Omental fat pad (tissue), 4 donors: ENCODE measurements around the gene MINDY1. TPM values are rescaled to one million over a fixed set of nuclear protein-coding genes. Genes with fewer than 3 reads are reported as not detected.
A peak's percentile ranks its signal among the peaks of the same experiment; 100 is the strongest.

Experiments used
- ATAC-seq: fragments of 150-250 bp; one replicate; pipeline ENCODE4 v1.9.1; 2016; ENCODE audit warnings: mild to moderate bottlenecking, moderate library complexity; ENCODE audit not compliant: low FRiP score
- DNase-seq: peaks from one replicate; pipeline ENCODE4 v3.0.0-alpha.2; 2019; ENCODE audit warnings: low spot score
- CTCF ChIP-seq, 3 donors: fragments of 450-650 bp; IDR thresholded peaks; one replicate each; pipeline ENCODE4 v1.5.1; 2016 to 2017; ENCODE audit warnings: antibody characterized with exemption in 3 of 3, mild to moderate bottlenecking in 3 of 3, moderate library complexity in 2 of 3
- total RNA-seq, 4 donors: library from RNA; depleted of rRNA; stranded (reverse); fragments of >200 nt; gene quantifications; one replicate each; pipeline ENCODE4 v1.1.0, GENCODE V29; 2016

The MINDY1 gene
- total RNA-seq, 4 donors from 2014 or later: 15.5 to 35.4 (median 33.2) TPM

- DNase-seq (no peak), ATAC-seq (no peak)
- no peak for TF ChIP-seq CTCF (IDR thresholded peaks at IDR 0.05)
Measured at GRCh38 chr1:151036356-151036755, 29.7 kb upstream of the MINDY1 start, which contains the start of gene BNIPL. BNIPL (plus strand) TSS chr1:151036586; CDS start chr1:151036726, 140 bp downstream.

GRCh38 chr1:151035167-151035566 is 28.5 kb upstream of the MINDY1 start:
- no peak for DNase-seq
- no peak for TF ChIP-seq CTCF (IDR thresholded peaks at IDR 0.05)
- ATAC-seq: no peak

GRCh38 chr1:151032164-151032563 is 25.5 kb upstream of the MINDY1 start:
- DNase-seq: no peak
- no peak for TF ChIP-seq CTCF (IDR thresholded peaks at IDR 0.05)
- ATAC-seq: no peak

GRCh38 chr1:151026460-151026859 is 19.8 kb upstream of the MINDY1 start:
- ATAC-seq: no peak
- no peak for DNase-seq
- TF ChIP-seq CTCF (IDR thresholded peaks at IDR 0.05): no peak

- DNase-seq: peak; percentile 90
Measured at GRCh38 chr1:151024540-151025146, 17.9 kb upstream of the MINDY1 start.

GRCh38 chr1:151013518-151013917 is 6.8 kb upstream of the MINDY1 start:
- TF ChIP-seq CTCF (IDR thresholded peaks at IDR 0.05): no peak
- no peak for ATAC-seq

More at GRCh38 chr1:151024540-151025146, 17.9 kb upstream of the MINDY1 start:
- peak in 1 of 3 donors; percentile 45 for TF ChIP-seq CTCF (IDR thresholded peaks at IDR 0.05)
- ATAC-seq: peak; percentile 76

More at GRCh38 chr1:151013518-151013917, 6.8 kb upstream of the MINDY1 start:
- DNase-seq: no peak
